Loucy (cell line): ENCODE measurements around the gene ZNF562.

Experiments used
- CTCF ChIP-seq: fragments of 200-600 bp; sonication (generic); conservative IDR thresholded peaks from 2 replicates; pipeline ENCODE4 v1.5.1; 2014; ENCODE audit warnings: mild to moderate bottlenecking, antibody characterized with exemption, low read length
- EZH2phosphoT487 ChIP-seq: fragments of 200-600 bp; IDR thresholded peaks from 2 replicates; pipeline ENCODE4 v1.6.1; 2018; ENCODE audit warnings: antibody characterized with exemption, mild to moderate bottlenecking, moderate library complexity, borderline replicate concordance

DNA sequence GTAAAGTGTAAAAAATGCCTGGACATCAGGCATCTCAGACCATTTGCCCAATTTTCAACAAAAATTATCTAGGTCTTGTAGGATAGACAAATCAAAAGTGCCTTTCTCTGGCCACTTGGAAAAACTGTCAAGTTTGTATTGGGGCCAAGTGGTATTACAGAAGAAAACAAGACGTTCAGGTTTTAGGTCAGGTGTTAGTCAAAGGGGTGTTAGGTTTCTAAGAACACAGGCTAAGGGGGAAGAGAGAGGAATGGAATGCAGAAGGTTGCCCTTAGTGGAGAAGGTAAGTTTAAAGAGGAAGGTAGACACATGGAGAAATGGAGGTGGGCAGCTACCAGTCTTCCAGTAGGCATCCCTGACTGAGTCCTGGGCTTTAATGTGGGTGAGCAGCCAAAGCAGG is 33.9 kb downstream of the ZNF562 start:
- TF ChIP-seq CTCF, result no peak
- no peak for TF ChIP-seq EZH2phosphoT487
